ENCODE results near the gene RAB27A.

Gene RAB27A

DNA sequence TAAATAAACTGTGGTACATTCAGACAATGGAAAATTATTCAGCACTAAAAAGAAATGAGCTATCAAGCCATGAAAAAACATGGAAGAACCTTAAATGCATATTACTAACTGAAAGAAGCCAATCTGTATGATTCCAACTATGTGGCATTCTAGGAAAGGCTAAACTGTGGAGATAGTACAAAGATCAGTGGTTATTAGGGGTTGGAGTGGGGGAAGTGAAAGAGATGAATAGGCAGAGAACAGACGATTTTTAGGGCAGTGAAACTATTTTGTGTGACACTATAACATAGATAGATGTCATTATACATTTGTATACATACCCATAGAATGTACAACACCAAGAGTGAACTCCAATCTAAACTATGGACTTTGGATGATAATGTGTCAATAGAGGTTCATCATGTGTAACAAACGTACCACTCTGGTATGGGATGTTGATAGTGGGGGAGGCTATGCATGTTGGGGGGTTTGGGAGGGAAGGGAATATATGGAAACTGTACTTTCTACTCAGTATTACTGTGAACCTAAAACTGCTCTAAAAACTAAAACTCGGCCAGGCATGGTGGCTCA, 29.0 kb downstream of the RAB27A start:
- TF ChIP-seq, protein P1, sequence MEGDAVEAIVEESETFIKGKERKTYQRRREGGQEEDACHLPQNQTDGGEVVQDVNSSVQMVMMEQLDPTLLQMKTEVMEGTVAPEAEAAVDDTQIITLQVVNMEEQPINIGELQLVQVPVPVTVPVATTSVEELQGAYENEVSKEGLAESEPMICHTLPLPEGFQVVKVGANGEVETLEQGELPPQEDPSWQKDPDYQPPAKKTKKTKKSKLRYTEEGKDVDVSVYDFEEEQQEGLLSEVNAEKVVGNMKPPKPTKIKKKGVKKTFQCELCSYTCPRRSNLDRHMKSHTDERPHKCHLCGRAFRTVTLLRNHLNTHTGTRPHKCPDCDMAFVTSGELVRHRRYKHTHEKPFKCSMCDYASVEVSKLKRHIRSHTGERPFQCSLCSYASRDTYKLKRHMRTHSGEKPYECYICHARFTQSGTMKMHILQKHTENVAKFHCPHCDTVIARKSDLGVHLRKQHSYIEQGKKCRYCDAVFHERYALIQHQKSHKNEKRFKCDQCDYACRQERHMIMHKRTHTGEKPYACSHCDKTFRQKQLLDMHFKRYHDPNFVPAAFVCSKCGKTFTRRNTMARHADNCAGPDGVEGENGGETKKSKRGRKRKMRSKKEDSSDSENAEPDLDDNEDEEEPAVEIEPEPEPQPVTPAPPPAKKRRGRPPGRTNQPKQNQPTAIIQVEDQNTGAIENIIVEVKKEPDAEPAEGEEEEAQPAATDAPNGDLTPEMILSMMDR (IDR thresholded peaks at IDR 0.05; ENCODE audit: low read depth, low read length, missing control alignments) = no peak
- in situ Hi-C loops (cut with HindIII; ENCODE audit: low sequenced_read_pairs) = no loop called here
- DNase-seq (ENCODE audit: low read depth) = no peak
- no peak overlapping the region for H3K4me3 ChIP-seq (ENCODE audit: low read depth, low read length)

DNA sequence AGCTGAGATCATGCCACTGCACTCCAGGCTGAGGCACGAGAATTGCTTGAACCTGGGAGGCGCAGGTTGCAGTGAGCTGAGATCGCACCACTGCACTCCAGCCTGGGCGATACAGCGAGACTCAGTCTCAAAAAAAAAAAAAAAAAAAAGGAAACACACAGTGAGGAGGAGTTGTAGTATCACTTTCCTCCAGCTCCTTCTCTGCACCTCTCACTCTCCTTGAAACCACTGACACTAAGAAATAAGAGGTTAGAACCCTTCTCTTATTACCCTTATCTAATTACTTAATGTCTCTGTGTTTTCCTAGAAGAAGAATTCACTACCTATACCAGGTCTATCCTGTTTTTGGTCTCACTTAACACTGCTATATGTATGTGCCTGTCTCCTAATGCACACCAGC, 31.7 kb downstream of the RAB27A start:
- no peak overlapping the region for H3K4me3 ChIP-seq (ENCODE audit: low read depth, low read length)
- TF ChIP-seq, protein P1 (IDR thresholded peaks at IDR 0.05; ENCODE audit: low read depth, low read length, missing control alignments) = no peak
- no peak for DNase-seq (ENCODE audit: low read depth)
- in situ Hi-C loops (cut with HindIII; ENCODE audit: low sequenced_read_pairs) = no loop called here

DNA sequence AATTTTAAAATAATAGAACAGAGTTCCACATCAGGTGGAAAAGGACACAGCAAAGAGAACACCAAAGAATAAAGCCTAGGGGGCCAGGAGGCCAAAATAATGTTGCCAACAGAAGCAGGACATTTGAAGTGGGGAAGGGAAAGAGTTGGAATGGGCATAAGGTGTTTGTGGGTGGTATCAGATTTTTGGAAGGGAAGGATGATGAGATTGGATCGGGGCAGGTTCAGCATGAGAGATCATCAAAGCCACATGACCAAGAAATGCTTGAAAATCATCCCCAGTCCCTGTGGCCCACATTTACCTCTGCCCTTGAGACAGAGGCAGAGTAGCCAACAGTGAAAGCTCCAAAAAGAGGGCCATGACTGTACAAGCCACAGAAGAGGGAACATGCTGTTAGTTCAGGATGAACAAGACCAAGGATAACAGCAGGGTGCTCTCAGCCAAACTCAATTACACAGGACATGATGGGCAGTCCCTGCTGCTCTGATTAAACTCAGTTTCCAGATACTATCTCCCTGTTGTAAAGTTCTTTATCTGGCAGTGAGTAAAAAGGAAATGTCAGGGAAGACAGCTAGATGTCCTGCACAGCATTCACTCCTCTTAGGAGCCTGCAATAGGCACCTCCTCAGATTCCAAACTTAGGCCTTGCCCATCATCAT, 32.5 kb downstream of the RAB27A start:
- no peak overlapping the region for H3K4me3 ChIP-seq (ENCODE audit: low read depth, low read length)
- TF ChIP-seq, protein P1 (IDR thresholded peaks at IDR 0.05; ENCODE audit: low read depth, low read length, missing control alignments) = no peak
- DNase-seq (ENCODE audit: low read depth) = no peak
- in situ Hi-C loops (cut with HindIII; ENCODE audit: low sequenced_read_pairs) = no loop called here

DNA sequence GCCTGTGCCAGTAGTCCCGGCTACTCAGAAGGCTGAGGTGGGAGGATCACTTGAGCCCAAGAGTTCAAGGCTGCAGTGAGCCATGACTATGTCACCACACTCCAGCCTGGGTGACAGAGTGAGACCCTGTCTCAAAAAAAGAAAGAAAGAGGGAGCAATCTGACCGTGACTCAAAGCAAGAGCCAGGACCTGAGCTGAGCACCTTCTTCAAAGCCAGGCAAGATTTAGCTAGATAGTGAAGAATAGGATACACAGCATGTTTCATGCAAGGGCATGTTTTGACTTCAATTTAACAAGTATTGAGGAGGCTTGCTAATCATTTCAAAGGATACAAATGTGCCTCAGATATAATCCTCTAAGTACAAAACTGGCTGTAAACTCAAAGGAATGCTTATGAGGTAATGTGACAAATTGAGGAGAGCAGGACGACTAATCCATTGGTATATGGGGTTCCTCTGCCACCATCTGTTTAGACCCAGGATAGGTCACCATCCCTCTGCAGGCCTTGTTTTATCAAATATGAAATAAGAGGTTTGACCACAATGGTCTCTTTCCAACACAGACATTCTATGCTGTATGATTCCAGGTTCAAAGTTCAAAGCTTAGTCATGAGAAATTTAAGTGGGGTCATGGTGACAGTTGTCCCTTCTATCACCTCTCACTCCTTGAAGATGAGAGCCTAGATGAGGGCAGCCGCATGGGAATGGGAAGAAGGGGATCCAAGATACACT, 33.2 kb downstream of the RAB27A start:
- in situ Hi-C loops (cut with HindIII; ENCODE audit: low sequenced_read_pairs) = no loop called here
- no peak overlapping the region for H3K4me3 ChIP-seq (ENCODE audit: low read depth, low read length)
- TF ChIP-seq, protein P1 (IDR thresholded peaks at IDR 0.05; ENCODE audit: low read depth, low read length, missing control alignments) = no peak
- no peak for DNase-seq (ENCODE audit: low read depth)

DNA sequence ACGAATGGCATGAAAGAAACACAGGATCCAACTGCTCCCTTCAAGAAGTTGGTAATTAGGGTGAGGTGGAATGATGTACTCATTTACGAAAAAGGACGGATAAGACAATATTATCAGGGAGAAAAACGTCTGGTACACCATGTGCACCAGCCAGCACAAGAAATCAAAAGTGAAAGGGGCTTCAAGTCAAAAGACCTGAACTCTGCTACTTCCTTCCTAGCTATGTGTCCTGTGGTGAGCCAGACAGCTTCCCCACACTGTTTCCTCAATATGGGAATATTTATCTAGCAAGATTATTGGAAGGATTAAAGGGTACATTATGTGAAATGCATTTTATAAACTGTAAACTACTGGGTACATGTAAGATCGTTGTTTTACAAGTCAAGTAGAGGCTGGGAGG, 33.9 kb downstream of the RAB27A start:
- in situ Hi-C loops (cut with HindIII; ENCODE audit: low sequenced_read_pairs) = no loop called here
- TF ChIP-seq, protein P1 (IDR thresholded peaks at IDR 0.05; ENCODE audit: low read depth, low read length, missing control alignments) = no peak
- no peak for DNase-seq (ENCODE audit: low read depth)
- no peak overlapping the region for H3K4me3 ChIP-seq (ENCODE audit: low read depth, low read length)

DNA sequence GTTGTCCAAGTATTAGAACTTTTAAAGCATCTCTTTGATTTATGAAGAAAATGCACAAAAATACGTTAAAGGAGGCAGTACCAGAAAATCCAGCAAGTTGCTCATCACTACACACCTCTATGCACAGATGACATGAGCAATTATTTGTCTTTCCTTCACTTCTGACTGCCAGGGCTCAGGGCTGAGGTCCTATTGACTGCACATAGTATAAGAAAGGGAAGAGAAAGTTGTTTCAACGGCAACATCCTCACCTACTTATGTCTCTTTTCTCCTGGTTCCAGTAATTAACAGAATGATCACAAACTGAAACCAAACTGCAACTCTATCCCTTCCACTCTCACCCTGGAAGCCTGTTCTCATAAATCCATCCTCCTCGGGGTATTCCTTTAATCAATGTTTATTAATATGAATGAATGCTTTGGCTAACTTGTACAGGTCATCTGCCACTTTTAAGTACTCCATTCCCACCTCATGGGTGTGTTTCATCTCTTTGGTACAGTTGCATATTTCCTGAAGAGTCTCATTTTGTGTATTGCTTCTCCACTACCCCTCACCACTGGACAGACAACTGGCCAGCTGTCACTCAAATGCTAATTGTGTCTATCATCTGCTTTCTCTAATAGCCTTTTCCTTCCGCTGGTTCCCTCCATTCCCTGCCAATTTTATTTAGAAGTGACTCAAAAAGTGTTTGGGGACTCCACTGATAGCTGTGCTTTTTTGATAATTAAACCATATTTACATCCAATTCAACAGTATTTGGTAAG, 34.5 kb downstream of the RAB27A start:
- H3K4me3 ChIP-seq (ENCODE audit: low read depth, low read length) = no peak overlapping the region
- in situ Hi-C loops (cut with HindIII; ENCODE audit: low sequenced_read_pairs) = no loop called here
- DNase-seq (ENCODE audit: low read depth) = no peak
- TF ChIP-seq, protein P1 (IDR thresholded peaks at IDR 0.05; ENCODE audit: low read depth, low read length, missing control alignments) = no peak

All from astrocyte of the cerebellum (primary cell).